ENCODE results near the gene MAGEB18. TPM values are rescaled to one million over a fixed set of nuclear protein-coding genes. Genes with fewer than 3 reads are reported as not detected.

MAGEB18 gene
- not detected in 5 replicates for total RNA-seq (2022; extraction: Qiagen RNA extraction; ENCODE audit: low read depth)

GRCh38 chrX:26138274-26138673 is at the start of gene MAGEB18:
Gene MAGEB18, plus strand, starts transcription at chrX:26138343. Its CDS starts 643 bp downstream, at chrX:26138986.

GRCh38 chrX:26160301-26160700 is 22.2 kb downstream of the MAGEB18 start, which contains the start of gene MAGEB6B:
Gene MAGEB6B, plus strand, starts transcription at chrX:26160601. Its CDS starts 0 bp downstream, at chrX:26160601.

Other genes starting within 250 kb of the MAGEB18 start
- not detected in 5 replicates for gene MAGEB6B, start 22.3 kb downstream of the MAGEB18 start, total RNA-seq (2022; extraction: Qiagen RNA extraction; ENCODE audit: low read depth)
- gene MAGEB6, start 54.1 kb downstream of the MAGEB18 start, total RNA-seq (2022; extraction: Qiagen RNA extraction; ENCODE audit: low read depth) = not detected in 5 replicates
- not detected in 5 replicates for gene MAGEB5, start 77.8 kb downstream of the MAGEB18 start, total RNA-seq (2022; extraction: Qiagen RNA extraction; ENCODE audit: low read depth)